Endometrium (tissue), 2 donors: ENCODE results near the gene CCDC92B.
"Not testable (repeated sequence)": the region's sequence is repeated elsewhere in the genome, so short reads cannot be mapped to it uniquely, and the experiment has no call there.

ENCODE experiments used
- FAIRE-seq: peaks from 2 replicates; lab custom pipeline; 2012; peaks lifted over from hg19 to GRCh38; lab: Jason Lieb, UNC
- donor health status: control.
- donor health status: control.

CCDC92B gene

GRCh38 chr17:2689411-2690164 is 59.9 kb downstream of the CCDC92B start:
- no peak for FAIRE-seq

DNA sequence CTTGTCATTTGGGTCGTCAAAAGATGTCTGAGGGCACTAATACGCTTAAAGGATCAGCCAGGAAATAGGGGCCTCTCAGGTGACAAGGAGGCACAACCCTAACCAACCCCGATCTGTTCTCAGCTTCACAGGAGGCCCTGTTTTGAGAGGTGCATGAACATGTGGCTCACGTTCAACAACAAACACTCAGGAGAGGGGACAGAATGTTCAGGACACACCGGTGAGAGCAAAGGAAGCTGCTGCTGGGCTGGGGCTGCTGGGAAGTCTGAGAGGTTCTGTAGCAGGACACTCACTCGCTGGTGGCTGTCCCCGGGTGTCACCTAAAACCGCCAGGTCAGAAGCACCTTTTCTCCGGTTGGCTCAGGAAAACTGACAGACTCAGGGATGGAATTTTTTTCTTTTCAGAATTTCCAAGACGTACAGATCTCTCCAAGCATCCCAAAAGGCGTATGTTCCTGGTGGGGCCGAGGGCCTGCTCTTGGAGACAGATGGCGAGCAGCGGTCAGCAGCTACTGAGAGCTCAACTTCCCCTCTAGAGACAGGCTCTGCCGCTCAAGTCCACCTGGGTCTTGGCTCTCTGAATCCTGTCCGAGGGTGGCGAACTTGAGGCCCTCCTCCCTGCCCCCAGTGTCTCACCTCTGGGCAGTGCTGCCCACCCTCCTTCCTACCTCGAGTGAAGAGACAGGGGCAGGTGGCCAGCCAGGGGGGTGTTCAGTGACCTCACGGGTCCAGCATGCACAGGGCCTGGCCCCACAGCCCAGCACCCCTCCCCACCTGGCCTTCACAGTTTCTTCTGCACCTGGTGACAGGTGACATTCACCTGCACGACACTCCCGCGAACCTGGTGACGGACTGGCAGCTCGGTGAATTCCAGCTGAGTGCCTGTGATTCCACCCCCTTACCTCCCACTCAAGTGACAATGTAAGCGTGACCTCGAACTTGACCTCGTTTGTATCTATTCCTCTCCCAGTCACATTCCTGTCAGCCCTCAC is 60.8 kb downstream of the CCDC92B start:
- FAIRE-seq = no peak

DNA sequence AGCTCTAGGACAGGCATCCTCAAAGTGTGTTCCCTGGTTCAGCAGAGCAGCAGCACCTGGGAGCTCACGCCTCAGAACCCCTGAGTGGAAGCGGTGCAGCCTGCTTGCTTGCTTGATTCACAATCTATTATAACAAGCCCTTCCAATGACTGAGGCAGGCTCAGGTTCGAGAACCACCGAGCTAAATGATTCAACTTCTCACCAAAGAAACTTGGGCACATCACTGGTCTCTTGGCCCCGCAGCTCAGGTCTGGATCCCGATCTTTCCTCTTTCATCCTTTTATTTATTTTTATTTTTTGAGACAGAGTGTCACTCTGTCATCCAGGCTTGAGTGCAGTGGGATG is 62.4 kb downstream of the CCDC92B start:
- FAIRE-seq = no peak

DNA sequence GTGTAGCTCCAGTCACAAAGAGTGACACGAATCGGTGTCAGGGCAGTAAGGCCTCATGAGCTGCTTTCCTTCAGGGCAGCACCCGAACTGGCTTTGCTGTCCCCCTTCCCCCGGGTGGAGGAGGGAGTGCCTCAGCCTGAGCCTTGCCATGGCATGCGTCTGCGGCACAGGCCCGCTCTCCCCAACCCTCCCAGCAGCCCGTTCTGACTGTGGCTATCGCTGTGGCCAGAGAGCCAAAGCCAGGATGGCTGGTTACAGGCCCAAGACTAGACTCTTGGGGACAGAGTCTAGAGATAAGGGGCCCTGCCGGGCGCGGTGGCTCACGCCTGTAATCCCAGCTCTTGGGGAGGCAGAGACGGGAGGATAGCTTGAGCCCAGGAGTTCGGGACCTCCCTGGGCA is 63.8 kb downstream of the CCDC92B start:
- FAIRE-seq = no peak

DNA sequence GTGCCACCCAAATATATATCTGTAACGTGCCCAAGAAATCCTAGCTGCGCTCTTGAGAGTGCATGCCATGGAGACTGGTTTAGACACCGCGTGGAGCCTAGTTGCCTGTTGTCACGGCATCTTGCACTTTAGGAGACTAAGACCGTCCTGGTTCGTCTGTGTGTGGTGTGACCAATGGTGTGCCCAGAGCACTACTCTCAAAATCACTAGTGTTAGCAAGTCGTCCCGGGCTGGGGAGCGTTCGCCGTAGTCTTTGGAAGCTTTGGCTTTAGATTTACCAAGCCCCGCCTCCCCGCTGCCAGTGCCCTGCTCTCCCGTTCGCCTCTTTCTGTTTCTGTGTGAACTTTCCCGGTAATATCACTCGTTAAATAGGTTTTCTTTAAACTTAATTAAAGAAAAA is 64.9 kb downstream of the CCDC92B start:
- no peak for FAIRE-seq

DNA sequence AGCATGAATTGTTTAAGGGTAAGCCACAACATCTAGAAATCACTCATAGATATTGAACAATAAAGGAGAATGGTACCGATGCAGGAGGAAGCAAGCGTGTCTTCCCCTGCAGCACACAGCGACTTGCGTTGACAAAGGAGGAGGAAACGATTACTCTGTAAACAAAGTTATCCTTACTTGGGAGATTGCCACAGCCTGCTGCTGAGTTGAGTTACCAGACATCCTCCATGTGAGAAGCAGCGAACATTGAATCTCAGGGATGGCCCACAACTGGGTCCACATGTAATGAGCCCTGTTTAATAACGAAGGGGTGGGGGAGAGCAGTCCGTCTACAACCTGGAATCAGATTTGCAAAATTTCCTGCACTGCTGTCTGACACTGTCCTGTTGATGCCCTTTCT is 65.5 kb downstream of the CCDC92B start:
- FAIRE-seq = no peak

- no peak for FAIRE-seq
Observed at GRCh38 chr17:2682176-2682938, 67.1 kb downstream of the CCDC92B start.

DNA sequence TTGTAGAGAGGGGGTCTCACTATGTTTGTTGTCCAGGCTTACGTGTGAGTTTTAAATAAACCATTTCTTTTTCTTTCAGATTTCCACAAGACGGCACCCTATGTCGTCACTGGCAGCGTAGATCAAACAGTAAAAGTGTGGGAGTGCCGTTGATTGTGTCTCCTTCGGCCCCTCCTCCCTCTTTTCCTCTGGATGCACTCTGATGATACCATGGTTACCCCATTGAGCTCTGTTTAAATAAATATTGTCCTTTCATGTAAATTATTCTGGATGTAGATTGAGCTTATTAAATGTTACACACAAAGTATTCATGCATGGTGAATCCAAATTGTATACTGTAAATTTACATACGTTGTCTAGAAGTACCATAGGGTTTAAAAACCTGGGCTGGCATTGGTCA is 67.8 kb downstream of the CCDC92B start:
- no peak for FAIRE-seq

DNA sequence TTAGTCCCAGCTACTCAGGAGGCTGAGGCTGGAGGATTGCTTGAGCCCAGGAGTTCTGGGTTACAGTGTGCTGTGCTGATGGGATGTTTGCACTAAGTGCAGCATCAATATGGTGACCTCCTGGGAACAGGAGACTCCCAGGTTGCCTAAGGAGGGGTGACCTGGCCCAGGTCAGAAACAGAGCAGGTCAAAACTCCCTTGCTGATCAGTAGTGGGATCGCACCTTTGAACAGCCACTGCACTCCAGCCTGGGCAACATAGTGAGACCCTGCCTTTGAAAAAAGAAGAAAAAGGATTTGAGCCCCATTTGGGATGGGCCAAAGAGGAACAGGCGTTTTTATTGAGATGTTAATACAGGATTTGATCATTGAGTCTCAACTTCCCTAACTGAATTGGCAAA is 68.5 kb downstream of the CCDC92B start:
- FAIRE-seq = no peak

DNA sequence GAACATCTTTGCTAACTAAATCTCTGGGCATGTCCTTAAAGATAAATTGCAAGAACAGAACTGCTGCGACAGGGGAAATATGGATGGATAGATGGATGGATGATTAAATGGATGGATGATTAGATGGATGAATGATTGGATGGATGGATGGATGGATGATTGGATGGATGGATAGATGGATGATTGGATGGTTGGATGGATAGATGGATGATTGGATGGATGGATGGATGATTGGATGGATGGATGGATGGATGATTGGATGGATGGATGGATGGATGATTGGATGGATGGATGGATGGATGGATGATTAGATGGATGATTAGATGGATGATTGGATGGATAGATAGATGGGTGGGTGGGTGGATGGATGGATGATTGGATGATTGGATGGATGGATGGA is 70.2 kb downstream of the CCDC92B start:
- FAIRE-seq = not testable (repeated sequence)
